Measurements from ENCODE around the gene TCF25.
A peak's percentile ranks its signal among the peaks of the same experiment; 100 is the strongest.
"Not testable (repeated sequence)": the region's sequence is repeated elsewhere in the genome, so short reads cannot be mapped to it uniquely, and the experiment has no call there.

Gene TCF25, protein sequence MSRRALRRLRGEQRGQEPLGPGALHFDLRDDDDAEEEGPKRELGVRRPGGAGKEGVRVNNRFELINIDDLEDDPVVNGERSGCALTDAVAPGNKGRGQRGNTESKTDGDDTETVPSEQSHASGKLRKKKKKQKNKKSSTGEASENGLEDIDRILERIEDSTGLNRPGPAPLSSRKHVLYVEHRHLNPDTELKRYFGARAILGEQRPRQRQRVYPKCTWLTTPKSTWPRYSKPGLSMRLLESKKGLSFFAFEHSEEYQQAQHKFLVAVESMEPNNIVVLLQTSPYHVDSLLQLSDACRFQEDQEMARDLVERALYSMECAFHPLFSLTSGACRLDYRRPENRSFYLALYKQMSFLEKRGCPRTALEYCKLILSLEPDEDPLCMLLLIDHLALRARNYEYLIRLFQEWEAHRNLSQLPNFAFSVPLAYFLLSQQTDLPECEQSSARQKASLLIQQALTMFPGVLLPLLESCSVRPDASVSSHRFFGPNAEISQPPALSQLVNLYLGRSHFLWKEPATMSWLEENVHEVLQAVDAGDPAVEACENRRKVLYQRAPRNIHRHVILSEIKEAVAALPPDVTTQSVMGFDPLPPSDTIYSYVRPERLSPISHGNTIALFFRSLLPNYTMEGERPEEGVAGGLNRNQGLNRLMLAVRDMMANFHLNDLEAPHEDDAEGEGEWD
- 181 to 184 reads per million in 2 donors for total RNA-seq

DNA sequence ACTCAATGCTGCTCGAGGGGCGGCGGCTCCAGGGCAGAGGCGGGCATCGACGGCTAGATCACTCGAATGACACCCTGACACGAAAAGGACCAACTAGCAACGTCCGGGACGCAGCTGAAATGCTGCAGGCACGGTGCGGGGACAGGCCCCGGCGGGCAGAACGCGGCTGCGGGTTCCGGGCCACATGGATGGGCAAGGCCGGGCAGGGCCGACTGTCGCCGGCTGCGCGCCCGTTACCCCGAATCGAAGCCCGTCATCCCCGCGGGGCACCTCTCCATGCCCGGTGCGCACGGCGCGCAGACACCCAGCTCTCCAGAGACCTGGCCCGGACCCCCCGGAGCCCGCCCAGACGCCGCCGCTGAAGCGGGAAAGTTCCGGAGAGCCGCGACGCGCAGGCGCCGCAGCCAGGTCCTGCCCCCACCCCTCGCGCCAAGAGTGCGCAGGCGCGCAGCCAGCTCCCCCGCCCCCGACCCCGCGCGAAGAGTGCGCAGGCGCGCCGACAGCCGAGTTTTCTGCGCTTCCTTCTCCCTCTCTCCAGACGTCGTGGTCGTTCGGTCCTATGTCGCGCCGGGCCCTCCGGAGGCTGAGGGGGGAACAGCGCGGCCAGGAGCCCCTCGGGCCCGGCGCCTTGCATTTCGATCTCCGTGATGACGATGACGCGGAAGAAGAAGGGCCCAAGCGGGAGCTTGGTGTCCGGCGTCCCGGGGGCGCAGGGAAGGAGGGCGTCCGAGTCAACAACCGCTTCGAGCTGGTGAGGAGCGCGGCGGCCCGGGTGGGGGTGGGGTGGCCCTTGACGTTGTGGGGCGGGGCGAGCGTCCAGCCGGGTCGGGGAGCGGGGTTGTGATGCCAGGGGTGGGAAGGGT is at the start of gene TCF25:
TSS of gene TCF25 (plus strand) at position 484 of the 863 bp plus-strand sequence. CDS start at position 560, 76 bp downstream.
- DNase-seq: peak; percentile 89

DNA sequence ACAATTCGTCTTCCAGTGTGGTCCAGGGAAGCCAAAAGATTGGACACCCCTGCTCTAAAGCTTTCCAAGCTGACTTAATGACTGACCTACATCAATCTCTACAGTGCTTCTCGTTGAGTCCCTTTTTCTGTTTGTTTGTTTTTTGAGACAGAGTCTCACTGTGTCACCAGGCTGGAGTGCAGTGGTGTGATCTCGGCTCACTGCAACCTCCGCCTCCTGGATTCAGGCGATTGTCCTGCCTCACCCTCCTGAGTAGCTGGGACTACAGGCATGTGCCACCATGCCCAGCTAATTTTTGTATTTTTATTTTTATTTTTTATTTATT is 49.6 kb upstream of the TCF25 start:
- not testable (repeated sequence) for DNase-seq

DNA sequence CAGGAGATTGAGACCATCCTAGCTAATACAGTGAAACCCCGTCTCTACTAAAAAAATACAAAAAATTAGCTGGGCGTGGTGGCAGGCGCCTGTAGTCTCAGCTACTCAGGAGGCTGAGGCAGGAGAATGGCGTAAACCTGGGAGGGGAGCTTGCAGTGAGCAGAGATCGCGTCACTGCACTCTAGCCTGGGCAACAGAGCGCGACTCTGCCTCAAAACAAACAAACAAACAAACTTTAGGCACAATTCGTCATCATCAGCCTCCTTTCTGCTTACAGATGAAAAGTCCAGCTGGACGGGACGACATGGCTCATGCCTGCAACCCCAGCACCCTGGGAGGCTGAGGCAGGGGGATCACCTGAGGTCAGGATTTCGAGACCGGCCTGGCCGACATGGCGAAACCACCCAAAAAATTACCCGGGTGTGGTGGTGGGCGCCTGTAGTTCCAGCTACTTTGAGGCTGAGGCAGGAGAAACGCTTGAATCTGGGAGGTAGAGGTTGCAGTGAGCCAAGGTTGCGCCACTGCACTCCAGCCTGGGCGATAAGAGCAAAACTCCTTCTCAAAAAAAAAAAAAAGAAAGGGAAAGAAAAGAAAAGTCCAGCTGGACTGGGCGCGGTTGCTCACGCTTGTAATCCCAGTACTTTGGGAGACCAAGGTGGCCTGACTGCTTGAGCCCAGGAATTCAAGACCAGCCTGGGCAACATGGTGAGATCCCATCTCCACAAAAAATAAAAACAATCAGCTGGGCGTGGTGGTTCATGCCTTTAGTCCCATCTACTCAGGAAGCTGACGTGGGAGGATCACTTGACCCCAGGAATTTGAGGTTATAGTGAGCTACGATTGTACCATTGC is 46.6 kb upstream of the TCF25 start:
- no peak for DNase-seq

DNA sequence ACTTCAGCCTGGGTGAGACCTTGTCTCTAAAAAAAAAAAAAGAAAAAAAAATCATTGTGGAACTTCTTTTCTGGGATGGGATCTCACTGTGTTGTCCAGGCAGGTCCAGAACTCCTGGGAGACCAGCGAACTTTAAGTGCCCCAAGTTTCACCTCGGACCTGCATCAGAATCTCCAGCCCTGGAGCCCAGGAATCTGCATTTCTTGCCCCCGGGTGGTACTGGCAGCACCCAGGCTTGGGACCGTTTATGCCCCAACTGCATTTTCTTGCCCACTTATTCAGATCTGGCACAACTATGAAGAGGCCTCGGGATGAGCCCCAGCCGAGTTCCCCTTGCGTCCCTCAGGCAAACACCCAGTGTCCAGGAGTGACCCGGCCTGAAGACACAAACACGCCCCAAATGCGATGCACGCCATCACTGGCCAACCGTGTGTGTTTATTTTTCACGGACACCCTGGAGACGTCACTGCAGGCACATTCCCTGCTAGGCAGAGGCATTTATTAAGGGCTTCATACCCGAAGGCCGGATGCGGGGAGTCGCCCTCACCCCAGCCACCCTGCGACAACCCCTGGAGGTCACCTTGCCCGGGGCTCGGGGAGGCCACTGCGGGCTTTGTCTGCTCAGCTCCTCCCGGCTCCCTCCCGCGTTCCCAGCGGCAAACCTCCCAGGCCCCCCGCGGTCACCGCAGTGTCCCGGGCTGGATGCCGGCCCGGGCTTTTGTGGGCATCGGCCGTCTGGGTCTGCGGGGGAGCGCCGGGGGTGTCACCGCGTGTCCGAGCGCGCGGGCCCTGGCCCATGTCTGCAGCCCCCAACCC is 45.8 kb upstream of the TCF25 start:
- no peak for DNase-seq

DNA sequence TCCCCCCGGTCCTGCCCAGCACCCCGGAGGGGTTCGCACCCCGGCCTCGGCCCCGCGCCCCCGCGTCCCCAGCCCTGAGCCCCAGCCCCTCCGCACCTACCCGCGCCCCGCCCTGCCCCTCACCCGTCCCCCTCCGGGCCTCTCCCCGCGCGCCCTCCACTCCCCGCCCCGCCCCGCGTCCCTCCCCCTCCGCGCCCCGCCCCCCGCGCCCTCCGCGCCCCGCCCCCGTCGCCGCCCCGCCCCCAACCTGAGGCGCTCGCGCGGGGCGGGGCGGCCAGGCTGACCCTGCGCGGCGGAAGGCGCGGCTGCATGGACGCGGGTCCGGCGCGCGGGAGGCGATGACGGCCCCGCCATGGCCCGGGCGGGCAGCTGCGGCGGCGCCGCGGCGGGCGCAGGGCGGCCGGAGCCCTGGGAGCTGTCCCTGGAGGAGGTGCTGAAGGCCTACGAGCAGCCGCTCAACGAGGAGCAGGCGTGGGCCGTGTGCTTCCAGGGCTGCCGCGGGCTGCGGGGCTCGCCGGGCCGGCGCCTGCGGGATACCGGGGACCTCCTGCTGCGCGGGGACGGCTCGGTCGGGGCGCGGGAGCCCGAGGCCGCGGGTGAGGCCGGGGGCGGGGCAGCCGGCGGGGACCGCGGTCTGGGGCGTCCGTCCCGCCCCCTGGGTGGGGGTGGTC is 45.1 kb upstream of the TCF25 start, which contains the start of gene SPIRE2:
TSS of gene SPIRE2 (plus strand) at position 277 of the 671 bp plus-strand sequence. CDS start at position 353, 76 bp downstream.
- DNase-seq: peak; percentile 43

DNA sequence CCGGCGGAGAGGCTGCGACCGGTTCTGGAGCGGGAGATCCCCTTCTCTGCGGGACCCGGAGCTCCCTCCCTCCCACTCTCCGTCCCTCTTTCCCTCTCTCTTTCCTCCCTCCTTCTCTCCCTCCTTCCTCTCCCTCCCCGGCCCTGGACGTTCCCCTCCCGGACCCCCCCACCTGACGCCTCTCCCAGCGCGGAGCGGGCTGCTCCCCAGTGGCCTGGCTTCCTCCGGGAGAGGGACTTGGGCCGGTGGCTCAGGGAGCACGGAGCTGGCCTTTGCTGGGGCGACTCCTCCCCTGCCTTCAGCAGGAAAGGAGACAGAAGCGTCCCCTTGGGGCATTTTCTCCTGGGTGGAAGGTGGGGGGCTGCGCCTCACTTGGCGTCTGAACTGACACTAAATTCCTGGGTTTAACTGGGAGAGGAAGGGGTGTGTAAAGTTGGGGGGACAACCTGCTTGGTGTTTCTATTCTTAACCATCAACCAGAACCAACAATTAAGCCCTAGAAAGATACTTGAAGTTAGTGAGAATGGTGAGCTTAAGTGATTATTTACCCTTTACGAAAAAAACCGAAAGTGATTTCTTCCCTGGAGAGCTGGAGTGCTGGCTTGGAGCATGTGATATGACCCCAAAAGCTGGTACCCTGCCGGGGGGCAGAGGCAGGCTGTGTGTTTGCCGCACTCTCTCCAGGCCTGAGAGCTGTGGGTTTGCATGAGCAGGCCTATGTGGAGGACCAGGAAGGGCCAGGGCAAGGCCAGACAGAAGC is 44.3 kb upstream of the TCF25 start:
- no peak for DNase-seq

DNA sequence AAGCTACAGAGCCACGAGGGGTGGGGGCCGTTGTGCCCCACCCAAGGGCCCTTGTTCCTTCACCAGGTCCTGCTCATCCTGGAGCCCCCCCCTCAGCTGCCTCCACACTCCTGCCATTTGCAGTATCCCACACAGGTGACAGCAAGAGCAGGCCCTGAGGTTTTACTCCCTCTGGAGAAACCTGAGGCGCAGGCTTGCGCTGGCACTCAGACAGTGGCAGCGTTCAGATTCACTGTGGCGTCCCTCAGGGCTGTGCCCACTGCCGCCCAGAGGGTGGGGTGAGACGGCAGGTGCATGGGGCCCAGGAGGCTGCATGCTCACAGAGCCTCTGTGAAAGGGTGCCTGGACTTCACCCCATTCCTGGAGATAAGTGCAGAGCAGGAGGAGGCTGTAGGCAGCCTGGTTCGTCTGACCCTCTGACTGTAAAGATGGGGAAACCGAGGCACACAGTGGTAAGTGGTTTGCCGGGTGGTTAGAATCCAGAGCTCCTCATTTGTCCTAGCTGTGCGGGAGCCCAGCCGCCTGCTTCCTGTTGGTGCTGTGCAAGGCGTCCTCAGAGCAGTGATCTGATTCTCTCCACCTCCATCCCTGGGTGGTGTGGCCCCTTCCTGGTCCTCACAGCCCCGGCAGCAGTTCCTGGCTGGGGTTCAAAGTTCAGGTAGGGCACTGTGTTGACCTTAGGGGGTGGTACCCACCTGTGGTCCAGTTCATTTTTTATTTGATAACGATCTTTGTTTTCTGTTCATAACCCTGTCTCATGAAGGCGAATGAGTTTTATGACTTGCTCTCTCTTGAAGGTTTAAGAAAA is 43.6 kb upstream of the TCF25 start:
- no peak for DNase-seq

DNA sequence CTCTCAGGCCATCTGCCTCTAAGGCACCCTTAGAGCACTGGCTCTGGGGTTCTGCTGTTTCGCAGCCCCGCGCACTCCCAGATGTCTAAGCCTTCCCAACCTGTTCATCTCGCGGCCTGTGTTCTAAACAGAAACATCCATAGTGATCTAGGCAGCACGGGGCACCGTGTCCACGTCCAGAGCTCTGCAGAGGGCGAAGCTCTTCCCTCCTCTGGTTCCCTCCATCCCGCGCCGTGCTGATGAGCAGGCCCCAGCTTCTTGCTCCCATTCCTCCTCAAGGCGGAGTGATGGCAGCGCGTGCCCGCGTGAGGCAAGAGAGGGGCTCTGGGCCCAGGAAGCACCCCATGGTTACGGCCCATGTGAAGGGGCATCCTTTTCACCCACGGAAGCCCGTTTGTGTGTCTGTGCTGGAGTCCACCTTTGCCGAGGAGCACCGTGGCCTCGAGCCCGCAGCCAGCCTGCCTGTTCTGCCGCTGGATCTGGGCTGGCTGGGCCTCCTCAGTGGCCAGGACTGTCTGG is 41.5 kb upstream of the TCF25 start:
- DNase-seq: no peak

DNA sequence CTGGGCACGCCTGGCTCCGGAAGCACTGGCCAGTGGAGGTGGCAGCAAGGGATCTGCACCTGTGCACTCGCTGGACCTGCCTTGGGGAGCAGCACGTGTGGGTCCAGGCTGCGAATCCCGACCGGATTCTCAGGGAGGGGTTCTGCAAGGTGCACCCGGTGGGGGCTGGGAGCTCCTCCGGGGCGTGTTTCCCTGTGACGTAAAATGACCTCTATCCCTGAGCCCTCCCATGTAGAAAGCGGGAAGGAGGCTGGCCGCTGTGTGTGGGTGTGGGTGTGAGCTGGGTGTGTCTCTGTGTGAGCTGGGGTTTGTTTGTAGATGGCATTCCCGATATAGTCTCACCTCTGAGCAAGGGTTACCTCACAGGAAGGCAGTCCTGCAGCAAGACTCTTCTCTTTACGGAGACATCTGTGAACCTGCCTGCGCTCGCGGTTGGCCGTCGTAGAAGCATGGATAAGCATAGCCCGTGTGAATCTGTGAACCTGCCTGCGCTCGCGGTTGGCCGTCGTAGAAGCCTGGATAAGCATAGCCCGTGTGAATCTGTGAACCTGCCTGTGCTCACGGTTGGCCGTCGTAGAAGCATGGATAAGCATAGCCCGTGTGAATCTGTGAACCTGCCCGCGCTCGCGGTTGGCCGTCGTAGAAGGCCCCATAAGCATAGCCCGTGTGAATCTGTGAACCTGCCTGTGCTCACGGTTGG is 39.6 kb upstream of the TCF25 start:
- not testable (repeated sequence) for DNase-seq

DNA sequence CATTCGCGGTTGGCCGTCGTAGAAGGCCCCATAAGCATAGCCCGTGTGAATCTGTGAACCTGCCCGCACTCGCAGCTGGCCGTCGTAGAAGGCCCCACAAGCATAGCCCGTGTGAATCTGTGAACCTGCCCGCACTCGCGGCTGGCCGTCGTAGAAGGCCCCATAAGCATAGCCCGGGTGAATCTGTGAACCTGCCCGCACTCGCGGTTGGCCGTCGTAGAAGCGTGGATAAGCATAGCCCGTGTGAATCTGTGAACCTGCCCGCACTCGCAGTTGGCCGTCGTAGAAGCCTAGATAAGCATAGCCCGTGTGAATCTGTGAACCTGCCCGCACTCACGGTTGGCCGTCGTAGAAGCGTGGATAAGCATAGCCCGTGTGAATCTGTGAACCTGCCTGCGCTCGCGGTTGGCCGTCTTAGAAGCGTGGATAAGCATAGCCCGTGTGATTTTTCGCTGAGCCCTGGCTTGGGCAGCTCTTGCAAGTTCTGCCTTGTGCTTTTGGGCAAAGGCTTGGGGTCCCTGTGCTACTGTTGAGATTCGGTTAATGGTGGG is 38.5 kb upstream of the TCF25 start:
- not testable (repeated sequence) for DNase-seq

DNA sequence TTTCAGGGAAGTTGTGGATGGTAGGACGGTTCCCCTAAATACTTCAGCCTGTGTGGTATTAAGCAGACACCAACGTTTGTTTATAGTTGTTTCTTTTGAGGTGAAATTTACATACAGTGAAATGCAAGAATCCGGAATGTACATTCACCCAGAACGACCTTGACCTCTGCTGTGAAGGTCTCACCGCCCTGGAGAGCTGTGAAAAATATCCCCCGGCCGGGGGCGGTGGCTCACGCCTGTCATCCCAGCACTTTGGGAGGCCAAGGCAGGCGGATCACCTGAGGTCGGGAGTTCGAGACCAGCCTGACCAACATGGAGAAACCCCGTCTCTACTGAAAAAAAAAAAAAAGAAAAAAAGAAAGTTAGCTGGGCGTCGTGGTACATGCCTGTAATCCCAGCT is 36.9 kb upstream of the TCF25 start:
- DNase-seq: not testable (repeated sequence)

DNA sequence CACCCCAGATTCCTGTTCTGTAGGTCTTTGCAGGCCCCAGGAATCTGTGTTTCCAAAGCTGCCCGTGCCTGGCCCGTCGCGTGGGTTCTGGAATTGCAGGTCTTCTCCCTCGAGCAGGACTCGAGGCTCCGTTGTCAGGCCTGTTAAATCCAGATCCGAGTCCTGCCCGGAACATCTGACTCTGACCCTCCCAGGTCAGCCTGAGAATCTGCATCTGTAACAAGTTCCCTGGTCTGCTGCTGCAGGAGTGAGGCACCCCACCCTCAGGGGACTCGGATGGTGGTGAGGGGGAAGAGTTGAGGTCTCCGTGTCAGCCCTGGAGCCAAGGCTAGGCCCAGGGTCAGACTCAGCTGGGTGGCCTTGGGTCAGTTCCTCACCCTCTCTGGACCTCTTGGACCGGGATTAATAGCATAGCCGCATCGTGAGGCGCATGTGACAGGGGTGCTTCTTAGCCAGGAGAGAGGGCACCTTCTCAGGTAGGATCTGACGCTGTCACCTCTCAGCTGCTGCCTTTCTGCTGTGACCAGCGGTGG is 36.3 kb upstream of the TCF25 start:
- no peak for DNase-seq

DNA sequence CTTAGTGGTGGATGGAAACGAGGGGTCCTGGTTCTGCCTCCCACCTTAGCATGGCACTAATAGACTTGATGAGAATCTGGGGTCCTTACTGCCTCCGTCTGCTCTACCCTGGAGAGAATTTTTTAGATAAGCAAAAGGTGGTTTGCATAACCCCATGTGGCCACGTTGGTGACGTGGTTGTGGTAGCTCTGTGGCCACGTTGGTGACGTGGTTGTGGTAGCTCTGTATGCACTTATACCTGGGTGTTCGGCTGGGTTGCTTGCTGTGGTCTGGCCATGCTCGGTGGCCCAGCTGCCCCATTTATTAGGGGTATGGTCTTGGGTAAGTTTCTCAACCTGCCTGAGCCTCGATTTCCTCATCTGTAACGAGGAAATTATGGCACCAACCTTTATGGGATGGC is 32.1 kb upstream of the TCF25 start:
- peak; percentile 37 for DNase-seq

DNA sequence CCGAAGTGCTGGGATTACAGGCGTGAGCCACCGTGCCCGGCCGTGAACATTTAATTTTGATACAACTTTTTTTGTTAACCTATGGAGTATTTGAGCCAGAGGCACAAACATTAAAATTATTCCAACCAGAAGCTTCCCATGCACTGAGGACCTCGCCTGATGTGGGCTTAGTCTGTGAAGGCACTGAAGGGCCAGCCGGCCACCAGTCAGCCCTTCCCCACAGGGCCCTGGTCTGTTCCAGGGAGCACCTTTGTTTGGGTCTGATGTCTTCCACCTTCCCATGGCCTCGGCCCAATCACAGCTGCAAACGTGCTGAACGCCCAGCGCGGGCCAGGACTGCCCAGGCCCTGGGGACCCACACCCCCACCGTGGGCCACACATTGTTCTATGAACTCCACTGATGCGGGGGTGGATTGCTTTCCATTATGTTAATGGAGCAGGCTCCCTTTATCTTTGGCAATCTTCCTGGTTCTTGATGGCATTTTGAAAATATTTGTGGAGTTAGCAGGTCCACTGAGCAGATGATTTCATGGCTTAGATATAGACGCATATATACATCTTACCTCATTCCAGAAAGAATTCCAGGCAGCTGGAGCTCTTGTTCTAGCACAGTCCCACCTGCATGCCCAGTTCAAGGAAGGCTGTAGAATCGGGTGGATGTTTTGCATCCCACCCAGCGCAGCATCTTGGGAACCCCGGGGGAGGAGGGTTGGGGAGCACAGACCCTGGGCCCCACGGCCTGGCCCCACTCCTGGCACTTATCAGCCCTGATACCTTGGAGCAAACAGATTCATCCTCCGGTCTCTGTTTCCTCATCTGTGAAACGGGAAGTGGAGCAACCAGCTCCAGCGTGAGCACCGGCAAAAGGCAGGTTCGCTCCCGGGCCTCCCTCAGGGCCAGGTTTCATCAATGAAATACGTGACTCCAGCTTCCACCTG is 30.7 kb upstream of the TCF25 start:
- no peak for DNase-seq

DNA sequence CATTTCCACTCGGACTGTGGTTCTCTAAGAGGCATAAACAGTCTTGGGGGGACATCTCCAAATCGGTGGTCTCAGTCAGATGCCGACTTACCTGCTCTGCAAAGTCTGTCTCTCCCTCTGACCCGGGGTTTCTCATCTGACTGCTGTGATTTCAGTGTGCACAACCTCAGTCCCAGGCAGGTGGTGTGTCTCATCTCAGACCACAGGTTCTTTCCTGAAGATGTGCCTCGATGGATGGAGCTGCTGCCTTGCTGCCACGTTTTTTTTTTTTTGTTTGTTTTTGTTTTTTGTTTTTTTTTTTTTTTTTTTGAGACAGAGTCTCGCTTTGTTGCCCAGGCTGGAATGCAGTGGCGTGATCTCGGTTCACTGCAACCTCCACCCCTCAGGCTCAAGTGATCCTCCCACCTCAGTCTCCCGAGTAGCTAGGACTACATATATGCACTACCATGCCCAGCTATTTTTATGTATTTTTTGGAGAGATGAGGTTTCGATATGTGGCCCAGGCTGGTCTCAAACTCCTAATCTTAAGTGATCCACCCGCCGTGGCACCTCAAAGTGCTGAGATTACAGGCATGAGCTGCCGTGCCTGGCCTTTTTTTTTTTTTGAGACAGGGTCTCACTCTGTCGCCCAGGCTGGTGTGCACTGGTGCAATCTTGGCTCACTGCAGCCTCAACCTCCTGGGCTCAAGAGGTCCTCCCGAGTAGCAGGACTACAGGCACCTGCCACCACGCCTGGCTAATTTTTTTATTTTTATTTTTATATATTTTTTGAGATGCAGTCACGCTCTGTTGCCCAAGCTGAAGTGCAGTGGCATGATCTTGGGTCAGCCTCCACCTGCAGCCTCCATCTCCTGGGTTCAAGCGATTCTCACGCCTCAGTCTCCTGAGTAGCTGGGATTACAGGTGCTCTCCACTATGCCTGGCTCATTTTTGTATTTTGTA is 29.7 kb upstream of the TCF25 start:
- DNase-seq: no peak
